K562 (cell line): Measurements from ENCODE around the gene ZNF428. TPM values are rescaled to one million over a fixed set of nuclear protein-coding genes. Genes with fewer than 3 reads are reported as not detected.

ENCODE experiments used
- ARID2 ChIP-seq: fragments of 450-650 bp; IDR thresholded peaks from 2 replicates; pipeline ENCODE4 v1.6.1; 2017; ENCODE audit warnings: antibody characterized with exemption, mild to moderate bottlenecking
- CBFB ChIP-seq: sonication (generic); formaldehyde crosslinking; IDR thresholded peaks from 2 replicates; pipeline ENCODE4 v1.4.0; 2020; ENCODE audit warnings: mild to moderate bottlenecking, missing genetic modification reagents
- CCAR2 ChIP-seq: fragments of 200-400 bp; formaldehyde crosslinking; IDR thresholded peaks from 2 replicates; pipeline ENCODE4 v1.6.1; 2017; ENCODE audit warnings: mild to moderate bottlenecking, low read depth, low read length
- CREBBP ChIP-seq: IDR thresholded peaks from one replicate; pipeline ENCODE4 v1.6.1; 2012; ENCODE audit warnings: low read depth, mild to moderate bottlenecking, control low read depth, inconsistent platforms, low read length
- CREM ChIP-seq: IDR thresholded peaks from 2 replicates; pipeline ENCODE4 v1.6.1; 2014; ENCODE audit warnings: antibody characterized with exemption, low read depth
- RAD21 ChIP-seq, 2 experiments: fragments of 250-450 bp in 1 of 2; fragments of 450-650 bp in 1 of 2; sonication (Bioruptor Pico) in 1 of 2; formaldehyde crosslinking in 1 of 2; IDR thresholded peaks in 1 of 2; conservative IDR thresholded peaks in 1 of 2; 2 replicates each; pipeline versions ENCODE4 v1.4.0 to v1.8.0; 2020 to 2022; ENCODE audit warnings: mild to moderate bottlenecking in 2 of 2, moderate library complexity in 1 of 2
- ZBTB17 ChIP-seq: fragments of 450-650 bp; formaldehyde crosslinking; IDR thresholded peaks from 2 replicates; pipeline ENCODE4 v1.4.0; 2020; ENCODE audit warnings: mild to moderate bottlenecking
- ZNF3 ChIP-seq: fragments of 250-450 bp; sonication (Bioruptor Pico); IDR thresholded peaks from 2 replicates; pipeline ENCODE4 v1.5.0; 2021; ENCODE audit warnings: mild to moderate bottlenecking, moderate library complexity
- polyA plus RNA-seq, 8 experiments: library from polyadenylated mRNA; depleted of rRNA in 4 of 8; stranded (reverse) in 5 of 8; unstranded in 3 of 8; fragments of >200 nt; fragmentation: Nextera tagmentation in 2 of 8; fragmentation: Illumina TruSeq in 1 of 8; extraction: Ambion mirVana in 2 of 8; extraction: Trizol in 1 of 8; gene quantifications; 2 replicates each; pipeline versions ENCODE4 v1.2.1 to v1.2.3, GENCODE V29; 2011 to 2014; ENCODE audit warnings: inconsistent platforms in 1 of 8, missing spikeins in 1 of 8
- total RNA-seq, 7 experiments: library from RNA; depleted of rRNA in 6 of 7; stranded (reverse); fragments of >200 nt in 6 of 7; fragmentation: Illumina TruSeq in 2 of 7; extraction: Trizol in 2 of 7; gene quantifications; 2 replicates each; pipeline versions ENCODE4 v1.2.1 to v1.2.3, GENCODE V29; 2011 to 2021; ENCODE audit warnings: low replicate concordance in 1 of 7
- TF ChIP-seq, protein P1 (sequence below): IDR thresholded peaks from 2 replicates; pipeline ENCODE4 v1.6.1; 2011; ENCODE audit warnings: borderline replicate concordance, low read depth, mild to moderate bottlenecking, moderate library complexity, low read length; ENCODE audit not compliant: insufficient read depth, poor library complexity, severe bottlenecking
- TF ChIP-seq, protein P2 (sequence below): fragments of 250-450 bp; sonication (Bioruptor Pico); IDR thresholded peaks from 2 replicates; pipeline ENCODE4 v1.5.0; 2022; ENCODE audit warnings: mild to moderate bottlenecking
- TF ChIP-seq, protein P3 (sequence below), 3 experiments: IDR thresholded peaks in 2 of 3; conservative IDR thresholded peaks in 1 of 3; 2 replicates each; pipeline ENCODE4 v1.5.1; 2011 to 2012; ENCODE audit warnings: low read length in 3 of 3, mild to moderate bottlenecking in 3 of 3, control low read depth in 2 of 3, improper control_type of control experiment in 1 of 3, inconsistent platforms in 1 of 3, low read depth in 1 of 3, mixed read lengths in 1 of 3, moderate library complexity in 1 of 3; ENCODE audit not compliant: insufficient read depth in 2 of 3
- TF ChIP-seq, protein P4 (sequence below): sonication (generic); formaldehyde crosslinking; IDR thresholded peaks from 2 replicates; pipeline ENCODE4 v1.9.0; 2022; ENCODE audit warnings: mild to moderate bottlenecking, missing genetic modification reagents

Gene ZNF428
- total and polyA plus RNA-seq, 9 of the 15 experiments (the other 6 are each of a cell fraction or from before 2014, with no cell fraction given) = 0.15 to 85.7 (median 15.9) TPM

DNA sequence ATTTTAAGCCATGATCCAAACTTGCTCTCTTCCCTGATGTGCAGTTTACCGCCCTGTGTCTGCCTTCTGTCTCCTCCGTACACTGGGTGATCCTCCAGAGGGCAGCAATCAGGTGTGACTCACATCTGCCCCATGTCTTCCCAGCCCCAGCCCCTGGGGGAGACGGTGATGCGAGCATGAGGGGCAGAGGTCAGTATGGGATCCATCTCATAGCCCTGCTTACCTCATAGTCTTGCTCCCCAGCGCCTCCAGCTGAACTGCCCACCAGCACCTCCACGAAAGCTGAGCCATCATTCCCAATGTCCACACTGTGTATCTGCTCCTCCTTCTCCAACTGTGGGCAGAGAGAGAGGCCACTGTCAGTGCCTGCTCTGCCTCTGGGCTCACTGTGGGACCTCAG lies 58.7 kb downstream of the ZNF428 start (continued):
- TF ChIP-seq, protein P1, sequence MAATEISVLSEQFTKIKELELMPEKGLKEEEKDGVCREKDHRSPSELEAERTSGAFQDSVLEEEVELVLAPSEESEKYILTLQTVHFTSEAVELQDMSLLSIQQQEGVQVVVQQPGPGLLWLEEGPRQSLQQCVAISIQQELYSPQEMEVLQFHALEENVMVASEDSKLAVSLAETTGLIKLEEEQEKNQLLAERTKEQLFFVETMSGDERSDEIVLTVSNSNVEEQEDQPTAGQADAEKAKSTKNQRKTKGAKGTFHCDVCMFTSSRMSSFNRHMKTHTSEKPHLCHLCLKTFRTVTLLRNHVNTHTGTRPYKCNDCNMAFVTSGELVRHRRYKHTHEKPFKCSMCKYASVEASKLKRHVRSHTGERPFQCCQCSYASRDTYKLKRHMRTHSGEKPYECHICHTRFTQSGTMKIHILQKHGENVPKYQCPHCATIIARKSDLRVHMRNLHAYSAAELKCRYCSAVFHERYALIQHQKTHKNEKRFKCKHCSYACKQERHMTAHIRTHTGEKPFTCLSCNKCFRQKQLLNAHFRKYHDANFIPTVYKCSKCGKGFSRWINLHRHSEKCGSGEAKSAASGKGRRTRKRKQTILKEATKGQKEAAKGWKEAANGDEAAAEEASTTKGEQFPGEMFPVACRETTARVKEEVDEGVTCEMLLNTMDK = peak; percentile 88
- TF ChIP-seq ZNF3 (CRISPR knock-in tag) = no peak
- TF ChIP-seq ZBTB17 (CRISPR knock-in tag) = no peak
- TF ChIP-seq CREM = 0 out of 2 replicates have a peak, but pooled peaks have one; percentile 27
- TF ChIP-seq CBFB (CRISPR knock-in tag) = no peak
- TF ChIP-seq CREBBP = no peak
- no peak for TF ChIP-seq CCAR2
- TF ChIP-seq, protein P2, sequence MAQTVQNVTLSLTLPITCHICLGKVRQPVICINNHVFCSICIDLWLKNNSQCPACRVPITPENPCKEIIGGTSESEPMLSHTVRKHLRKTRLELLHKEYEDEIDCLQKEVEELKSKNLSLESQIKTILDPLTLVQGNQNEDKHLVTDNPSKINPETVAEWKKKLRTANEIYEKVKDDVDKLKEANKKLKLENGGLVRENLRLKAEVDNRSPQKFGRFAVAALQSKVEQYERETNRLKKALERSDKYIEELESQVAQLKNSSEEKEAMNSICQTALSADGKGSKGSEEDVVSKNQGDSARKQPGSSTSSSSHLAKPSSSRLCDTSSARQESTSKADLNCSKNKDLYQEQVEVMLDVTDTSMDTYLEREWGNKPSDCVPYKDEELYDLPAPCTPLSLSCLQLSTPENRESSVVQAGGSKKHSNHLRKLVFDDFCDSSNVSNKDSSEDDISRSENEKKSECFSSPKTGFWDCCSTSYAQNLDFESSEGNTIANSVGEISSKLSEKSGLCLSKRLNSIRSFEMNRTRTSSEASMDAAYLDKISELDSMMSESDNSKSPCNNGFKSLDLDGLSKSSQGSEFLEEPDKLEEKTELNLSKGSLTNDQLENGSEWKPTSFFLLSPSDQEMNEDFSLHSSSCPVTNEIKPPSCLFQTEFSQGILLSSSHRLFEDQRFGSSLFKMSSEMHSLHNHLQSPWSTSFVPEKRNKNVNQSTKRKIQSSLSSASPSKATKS = no peak
- TF ChIP-seq, protein P3, sequence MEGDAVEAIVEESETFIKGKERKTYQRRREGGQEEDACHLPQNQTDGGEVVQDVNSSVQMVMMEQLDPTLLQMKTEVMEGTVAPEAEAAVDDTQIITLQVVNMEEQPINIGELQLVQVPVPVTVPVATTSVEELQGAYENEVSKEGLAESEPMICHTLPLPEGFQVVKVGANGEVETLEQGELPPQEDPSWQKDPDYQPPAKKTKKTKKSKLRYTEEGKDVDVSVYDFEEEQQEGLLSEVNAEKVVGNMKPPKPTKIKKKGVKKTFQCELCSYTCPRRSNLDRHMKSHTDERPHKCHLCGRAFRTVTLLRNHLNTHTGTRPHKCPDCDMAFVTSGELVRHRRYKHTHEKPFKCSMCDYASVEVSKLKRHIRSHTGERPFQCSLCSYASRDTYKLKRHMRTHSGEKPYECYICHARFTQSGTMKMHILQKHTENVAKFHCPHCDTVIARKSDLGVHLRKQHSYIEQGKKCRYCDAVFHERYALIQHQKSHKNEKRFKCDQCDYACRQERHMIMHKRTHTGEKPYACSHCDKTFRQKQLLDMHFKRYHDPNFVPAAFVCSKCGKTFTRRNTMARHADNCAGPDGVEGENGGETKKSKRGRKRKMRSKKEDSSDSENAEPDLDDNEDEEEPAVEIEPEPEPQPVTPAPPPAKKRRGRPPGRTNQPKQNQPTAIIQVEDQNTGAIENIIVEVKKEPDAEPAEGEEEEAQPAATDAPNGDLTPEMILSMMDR (IDR thresholded peaks at IDR 0.05 in 2 of 3, conservative IDR thresholded peaks at IDR 0.05 in 1 of 3; ENCODE audit: insufficient read depth in 2 of 3, low read depth in 1 of 3, low read length in 3 of 3) = peak; percentile 52 to 75 (median 54); a peak in 5 of 6 replicates
- no peak for TF ChIP-seq ARID2
- TF ChIP-seq, protein P4, sequence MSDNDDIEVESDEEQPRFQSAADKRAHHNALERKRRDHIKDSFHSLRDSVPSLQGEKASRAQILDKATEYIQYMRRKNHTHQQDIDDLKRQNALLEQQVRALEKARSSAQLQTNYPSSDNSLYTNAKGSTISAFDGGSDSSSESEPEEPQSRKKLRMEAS (CRISPR knock-in tag) = peak; percentile 19; the same call in 1 of the 2 replicates
- TF ChIP-seq RAD21 (CRISPR knock-in tag; conservative IDR thresholded peaks at IDR 0.05 in 1 of 2, IDR thresholded peaks at IDR 0.05 in 1 of 2) = peak in 1 of 2 experiments; percentile 35; a peak in 2 of 4 replicates
